Stimulated activated CD8-positive, alpha-beta memory T cell treated with anti-CD3 and anti-CD28 coated beads, Interleukin-4, amount 100 ng/mL, for 48 hours (primary cell): Measurements from ENCODE around the gene NDUFS7.
"Not testable (repeated sequence)": the region's sequence is repeated elsewhere in the genome, so short reads cannot be mapped to it uniquely, and the experiment has no call there.

Experiments used
- DNase-seq: peaks from one replicate; pipeline ENCODE4 v3.0.0-alpha.2; 2020

NDUFS7 gene

DNA sequence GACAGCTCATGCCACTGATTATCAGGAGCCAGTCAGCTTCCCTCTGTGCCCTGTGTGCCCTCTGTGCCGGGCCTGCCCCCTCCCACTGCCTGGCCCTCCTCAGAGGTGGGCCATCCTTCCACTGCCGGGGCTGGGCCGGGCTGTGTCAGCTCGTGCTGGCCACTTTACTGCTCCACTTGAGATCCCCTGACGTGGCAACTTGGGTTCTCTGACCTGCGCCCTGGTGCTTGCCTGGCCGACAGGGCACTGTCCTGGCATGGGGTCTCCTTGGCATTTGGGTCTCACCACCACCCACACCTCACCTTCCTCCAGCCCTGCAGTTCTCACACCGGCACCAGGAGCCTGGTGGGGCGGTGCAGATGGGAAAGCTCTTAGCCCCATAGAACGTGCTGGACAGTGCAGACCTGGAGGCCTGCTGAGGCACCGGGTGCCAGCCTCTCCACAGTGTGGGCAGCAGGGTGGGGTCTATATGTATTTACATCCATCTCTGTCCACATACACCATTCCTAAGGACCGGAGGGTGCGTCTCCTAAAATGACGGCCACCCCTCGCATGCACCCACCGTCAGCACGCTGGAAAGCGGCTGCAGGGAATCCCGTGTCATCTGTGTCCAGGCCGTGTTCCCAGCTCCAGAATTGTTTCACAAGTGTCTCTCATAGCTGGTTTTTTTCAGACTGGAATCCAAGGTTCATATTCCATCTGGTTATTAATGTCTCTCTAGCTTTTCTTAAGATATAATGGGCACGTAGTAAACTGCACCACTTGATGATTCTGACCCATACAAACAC, 35.4 kb downstream of the NDUFS7 start:
- no peak for DNase-seq

- DNase-seq, result not testable (repeated sequence)
Observed at GRCh38 chr19:1420085-1420484, 36.4 kb downstream of the NDUFS7 start.

DNA sequence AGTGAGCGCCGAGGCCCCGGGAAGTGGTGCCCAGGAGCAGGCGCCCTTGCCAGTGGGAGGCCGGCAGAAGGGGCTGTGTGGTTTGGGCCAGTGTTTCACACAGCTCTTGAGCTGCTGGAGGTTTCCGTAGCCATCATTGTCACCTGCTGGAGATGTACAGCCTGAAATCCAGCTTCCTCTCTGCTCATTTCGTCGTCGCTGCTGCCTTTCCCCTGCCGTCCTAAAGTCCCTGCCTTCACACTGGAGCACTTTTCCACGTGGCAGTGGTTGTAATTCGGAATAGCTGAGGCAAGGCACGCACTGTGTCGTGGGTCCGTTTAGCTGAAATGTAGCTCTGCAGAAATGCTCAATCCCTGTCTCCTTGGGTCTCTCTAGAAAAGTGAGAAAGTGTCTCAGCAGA, 36.9 kb downstream of the NDUFS7 start:
- DNase-seq, result no peak

GRCh38 chr19:1421218-1421957, 37.7 kb downstream of the NDUFS7 start:
- DNase-seq, result no peak

GRCh38 chr19:1421958-1422305, 38.2 kb downstream of the NDUFS7 start:
- no peak for DNase-seq

DNA sequence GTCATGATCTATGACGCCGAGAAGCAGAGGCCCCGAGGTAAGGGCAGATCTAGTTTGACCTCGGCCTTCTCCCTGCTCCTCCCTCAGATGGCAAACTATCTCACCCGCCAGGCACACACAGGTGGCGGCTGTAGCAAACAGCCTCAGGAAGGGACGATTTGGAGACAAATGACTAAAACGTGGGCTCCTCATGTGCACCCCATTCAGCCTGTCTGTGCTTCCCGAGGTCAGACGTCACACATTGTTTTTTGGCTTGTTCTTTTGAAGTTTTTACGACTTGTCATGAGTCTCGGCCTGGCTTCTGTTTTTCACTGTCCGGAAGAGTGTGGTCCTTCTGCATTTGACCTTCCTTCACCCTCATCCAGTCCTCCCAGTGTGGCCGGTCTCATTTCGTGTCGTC, 38.7 kb downstream of the NDUFS7 start:
- no peak for DNase-seq

DNA sequence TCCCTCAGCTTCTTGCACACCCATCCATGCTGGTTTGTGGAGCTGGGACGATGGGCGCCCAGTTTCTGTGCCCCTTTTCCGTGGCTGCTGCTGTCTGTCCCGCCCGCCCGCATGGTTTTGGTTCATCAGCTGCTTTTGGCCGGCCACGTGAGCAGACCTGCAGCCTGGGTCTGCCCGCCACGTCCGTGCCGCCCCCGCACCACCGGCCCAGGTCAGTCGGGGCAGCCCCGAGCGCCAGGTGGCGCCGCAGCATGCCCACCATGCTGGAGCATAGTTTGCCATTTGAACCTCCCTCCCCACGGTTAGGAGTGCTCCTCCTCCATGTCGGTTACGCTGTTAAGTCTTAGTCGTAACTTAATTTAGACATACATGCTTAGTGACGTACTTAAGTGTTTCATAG, 39.2 kb downstream of the NDUFS7 start:
- no peak for DNase-seq

GRCh38 chr19:1423436-1424191, 39.9 kb downstream of the NDUFS7 start:
- no peak for DNase-seq

GRCh38 chr19:1424192-1424955, 40.7 kb downstream of the NDUFS7 start:
- no peak for DNase-seq

DNA sequence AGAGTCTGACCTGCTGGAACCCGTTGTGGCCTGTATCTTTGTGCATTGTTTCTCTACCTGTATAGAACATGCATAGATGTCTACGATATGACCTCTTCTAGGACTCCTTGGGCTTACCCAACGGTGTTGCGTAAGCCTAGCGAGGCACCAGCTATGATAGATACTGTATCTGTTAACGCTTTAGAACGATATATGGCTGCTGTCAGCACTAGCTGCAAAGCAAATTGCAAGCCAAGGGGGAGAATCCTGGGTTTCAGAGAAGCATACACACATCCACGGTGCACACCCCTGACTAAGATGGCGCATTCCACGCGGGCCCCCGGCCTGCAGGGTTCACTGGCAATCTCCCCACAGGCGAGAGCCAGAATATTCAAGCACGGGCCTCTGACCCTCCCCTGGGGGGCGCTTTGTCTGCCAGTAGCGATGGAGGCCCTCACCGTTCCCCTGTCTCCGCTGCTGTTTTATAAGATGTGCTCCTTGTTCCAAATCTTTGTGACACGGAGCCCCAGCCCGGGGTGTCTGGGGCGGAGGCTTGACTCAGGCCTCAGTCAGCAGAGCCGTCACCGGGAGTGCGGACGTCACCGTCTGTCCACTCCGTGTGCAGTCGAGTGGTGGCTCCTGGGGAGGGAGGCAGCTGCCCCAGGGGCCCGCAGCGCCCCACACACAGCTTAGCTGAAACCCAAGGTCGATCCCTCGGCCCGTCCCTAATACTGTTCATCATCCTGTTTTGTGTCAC, 41.6 kb downstream of the NDUFS7 start:
- DNase-seq, result no peak

GRCh38 chr19:1425902-1426301, 42.2 kb downstream of the NDUFS7 start:
- DNase-seq, result no peak

- no peak for DNase-seq
Observed at GRCh38 chr19:1426736-1427135, 43.0 kb downstream of the NDUFS7 start.

DNA sequence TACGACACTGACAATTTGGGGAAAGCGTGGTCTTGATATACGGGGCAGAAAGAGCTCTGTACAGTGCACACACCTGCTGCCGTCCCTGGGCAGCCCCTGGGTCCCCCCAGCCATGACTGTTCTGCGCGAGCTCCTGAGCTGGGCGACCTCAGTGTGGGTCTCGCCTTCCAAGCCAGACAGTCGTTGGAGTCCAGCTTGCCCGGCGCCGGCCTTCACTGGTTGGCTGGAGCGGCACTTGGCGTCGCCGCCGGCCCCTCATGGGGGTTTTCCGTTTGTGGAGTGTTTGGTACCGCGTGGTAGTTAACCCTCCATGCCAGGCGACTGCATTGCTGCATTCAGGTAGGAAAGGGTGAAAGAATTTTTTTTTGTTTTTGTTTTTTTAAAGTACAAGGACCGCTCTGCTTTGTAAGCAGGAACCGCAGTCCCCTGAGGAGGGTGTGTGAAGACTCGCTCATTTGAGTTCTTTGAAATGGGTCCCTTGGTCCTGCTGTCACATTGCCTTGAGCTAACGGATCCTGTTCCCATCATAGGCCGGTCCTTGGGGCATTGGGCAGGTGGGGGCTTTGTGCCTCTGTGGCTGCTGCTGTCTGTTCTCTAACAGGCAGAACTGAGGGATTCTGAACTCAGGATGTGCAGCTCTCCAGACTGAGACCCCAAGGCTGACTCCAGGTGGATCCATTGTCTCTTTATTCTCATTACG, 43.7 kb downstream of the NDUFS7 start:
- no peak for DNase-seq

DNA sequence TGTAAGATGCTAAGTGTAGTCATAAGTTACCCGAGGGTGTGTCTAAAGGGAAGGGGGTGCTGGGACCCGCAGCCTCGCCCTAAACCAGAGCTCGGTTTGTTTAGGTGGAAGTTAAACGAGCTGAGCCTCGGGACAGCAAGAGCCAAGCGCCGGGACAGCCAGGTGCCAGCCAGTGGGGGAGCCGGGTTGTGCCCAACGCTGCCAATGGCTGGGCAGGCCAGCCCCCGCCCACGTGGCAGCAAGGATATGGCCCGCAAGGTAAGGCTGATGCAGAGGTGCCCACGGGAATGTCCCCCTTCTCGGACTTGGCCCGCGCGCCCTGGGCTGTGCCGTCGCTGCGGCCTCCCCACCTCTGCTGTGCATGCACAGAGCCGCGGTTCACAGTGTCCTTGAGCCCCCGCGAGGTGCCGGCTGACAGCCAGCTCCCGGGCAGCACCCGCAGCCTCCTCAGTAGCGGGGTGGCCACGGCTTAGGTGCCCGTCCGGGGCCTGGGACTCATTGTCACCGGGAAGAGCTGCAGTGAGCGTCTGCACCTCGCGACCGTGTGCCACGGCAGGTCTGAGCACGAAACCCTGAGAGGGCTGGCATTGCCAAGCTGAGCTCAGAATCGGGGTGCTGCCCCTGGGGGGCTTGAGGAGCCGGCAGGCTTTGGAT, 45.2 kb downstream of the NDUFS7 start:
- no peak for DNase-seq

DNA sequence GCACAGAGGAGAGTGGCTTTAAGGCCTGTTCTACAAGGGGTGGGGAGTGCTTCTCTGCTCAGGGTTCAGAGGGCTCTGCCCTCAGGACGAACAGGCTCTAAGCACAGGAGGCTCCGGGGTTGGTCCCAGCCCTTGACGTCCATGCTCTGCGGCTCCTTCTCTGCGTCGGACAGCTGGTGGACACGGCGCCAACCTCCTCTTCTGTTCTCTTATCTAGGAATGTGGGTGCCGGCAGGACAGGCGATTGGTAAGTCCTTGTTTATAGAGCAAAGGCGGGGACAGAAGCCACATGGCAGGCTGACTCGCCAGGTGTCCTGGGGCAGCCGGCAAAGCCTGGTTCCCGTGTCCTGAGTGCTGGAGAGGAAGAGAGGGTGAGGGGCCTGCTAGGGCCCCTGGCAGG, 46.0 kb downstream of the NDUFS7 start:
- no peak for DNase-seq

DNA sequence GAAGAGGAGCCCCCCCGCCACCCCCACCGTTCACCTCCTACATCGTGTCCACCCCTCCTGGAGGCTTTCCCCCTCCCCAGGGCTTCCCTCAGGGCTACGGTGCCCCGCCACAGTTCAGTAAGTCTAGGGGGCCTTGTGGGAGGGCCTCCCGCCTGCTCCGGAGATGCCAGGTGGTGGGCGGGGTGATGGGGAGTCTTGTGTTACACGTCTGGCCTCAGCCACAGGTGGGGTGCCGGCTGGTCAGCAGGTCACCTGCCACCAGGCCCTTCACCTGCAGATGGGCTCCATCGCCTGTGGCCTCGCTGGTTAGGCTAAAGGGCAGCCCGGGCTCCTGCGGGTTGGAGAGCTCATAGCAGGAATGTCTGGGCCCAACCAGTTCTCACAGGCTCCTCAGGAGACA, 46.5 kb downstream of the NDUFS7 start:
- DNase-seq, result no peak

GRCh38 chr19:1431759-1432506, 48.2 kb downstream of the NDUFS7 start:
- DNase-seq, result no peak

DNA sequence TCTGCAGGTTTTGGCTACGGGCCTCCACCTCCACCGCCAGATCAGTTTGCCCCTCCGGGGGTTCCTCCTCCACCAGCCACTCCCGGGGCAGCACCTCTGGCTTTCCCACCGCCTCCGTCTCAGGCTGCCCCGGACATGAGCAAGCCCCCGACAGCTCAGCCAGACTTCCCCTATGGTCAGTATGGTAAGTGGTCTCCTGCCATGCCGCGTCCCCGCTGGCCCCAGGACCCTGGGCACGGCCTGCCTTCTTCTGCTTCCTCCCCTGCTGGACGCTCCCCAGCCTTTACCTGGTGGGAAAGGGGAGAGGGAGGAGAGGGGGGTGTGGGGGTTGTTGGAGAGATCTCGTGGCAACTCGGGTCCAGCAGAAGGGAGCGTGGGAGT, 48.8 kb downstream of the NDUFS7 start:
- DNase-seq, result no peak

DNA sequence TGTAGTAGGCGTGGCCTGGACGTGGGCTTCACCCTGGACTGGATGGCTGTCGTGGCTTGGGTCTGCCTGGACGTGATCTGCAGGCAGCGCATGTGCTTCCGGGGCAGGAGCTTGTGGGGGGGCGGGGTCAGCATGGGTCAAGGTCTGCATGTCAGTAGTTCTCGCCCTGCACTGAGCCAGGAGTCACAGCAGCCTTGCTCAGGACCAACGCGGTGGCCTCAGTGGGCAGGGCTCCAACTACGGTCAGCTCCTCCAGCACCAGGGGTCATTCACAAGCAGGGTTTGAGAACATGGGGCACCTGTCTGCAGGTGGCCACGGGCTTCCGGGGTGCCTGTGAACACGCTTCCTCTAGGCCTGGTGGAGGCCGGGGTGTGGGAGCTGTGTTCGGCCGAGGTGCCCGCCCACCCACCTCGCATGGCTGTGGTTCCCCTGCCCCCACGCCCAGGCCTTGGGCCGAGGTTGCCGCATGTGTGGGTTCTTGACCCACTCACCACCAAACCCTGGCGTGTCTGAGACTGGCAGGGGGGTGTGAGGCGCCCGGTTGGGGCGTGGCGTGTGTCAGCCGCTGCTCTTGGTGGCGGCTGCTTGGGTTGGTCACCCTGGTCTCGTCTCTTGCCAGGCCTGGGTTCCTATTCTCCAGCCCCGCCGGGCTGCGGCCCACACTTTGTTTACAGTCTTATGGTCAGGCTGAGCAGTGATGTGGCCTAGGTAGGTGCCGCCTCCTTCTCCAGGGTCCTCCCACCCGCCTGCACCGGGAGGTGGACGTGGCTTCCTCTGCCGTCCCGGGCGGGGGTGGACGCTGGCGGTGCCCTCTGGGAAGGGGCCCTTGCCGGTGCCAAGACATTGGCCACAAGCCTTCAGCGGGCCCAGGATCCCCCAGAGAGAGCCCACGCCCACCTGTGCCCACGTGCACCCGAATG, 49.7 kb downstream of the NDUFS7 start:
- no peak for DNase-seq
